ENCODE results near the gene ACTL6B.

DNA sequence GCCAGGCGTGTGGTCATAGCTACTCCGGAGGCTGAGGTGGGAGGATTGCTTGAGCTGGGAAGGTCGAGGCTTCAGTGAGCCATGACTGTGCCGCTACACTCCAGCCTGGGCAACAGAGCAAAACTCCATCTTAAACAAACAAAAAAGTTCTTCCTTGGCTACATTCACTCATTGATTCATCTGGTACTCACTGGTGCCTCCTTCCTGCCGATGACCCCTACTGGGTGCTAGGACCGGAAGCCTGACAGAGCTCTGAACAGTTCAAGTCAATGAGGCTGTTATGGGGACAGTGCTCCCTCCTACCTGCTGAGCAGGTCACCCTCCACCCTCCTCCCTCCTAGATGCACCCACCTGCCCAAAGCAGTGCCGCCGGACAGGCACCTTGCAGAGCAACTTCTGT is 49.1 kb downstream of the ACTL6B start:
- TF ChIP-seq, protein P1, sequence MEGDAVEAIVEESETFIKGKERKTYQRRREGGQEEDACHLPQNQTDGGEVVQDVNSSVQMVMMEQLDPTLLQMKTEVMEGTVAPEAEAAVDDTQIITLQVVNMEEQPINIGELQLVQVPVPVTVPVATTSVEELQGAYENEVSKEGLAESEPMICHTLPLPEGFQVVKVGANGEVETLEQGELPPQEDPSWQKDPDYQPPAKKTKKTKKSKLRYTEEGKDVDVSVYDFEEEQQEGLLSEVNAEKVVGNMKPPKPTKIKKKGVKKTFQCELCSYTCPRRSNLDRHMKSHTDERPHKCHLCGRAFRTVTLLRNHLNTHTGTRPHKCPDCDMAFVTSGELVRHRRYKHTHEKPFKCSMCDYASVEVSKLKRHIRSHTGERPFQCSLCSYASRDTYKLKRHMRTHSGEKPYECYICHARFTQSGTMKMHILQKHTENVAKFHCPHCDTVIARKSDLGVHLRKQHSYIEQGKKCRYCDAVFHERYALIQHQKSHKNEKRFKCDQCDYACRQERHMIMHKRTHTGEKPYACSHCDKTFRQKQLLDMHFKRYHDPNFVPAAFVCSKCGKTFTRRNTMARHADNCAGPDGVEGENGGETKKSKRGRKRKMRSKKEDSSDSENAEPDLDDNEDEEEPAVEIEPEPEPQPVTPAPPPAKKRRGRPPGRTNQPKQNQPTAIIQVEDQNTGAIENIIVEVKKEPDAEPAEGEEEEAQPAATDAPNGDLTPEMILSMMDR (optimal IDR thresholded peaks at IDR 0.05 in 1 of 3, IDR thresholded peaks at IDR 0.05 in 1 of 3, conservative IDR thresholded peaks at IDR 0.05 in 1 of 3; ENCODE audit: extremely low read depth in 1 of 3, insufficient read depth in 2 of 3, low read length in 3 of 3), result no peak
- no peak for TF ChIP-seq EZH2 (IDR thresholded peaks at IDR 0.05; ENCODE audit: low read length)
